Liver (tissue), 9 donors: Measurements from ENCODE around the gene TMEM50A. TPM values are rescaled to one million over a fixed set of nuclear protein-coding genes. Genes with fewer than 3 reads are reported as not detected.
"Not testable (repeated sequence)": the region's sequence is repeated elsewhere in the genome, so short reads cannot be mapped to it uniquely, and the experiment has no call there.

Source experiments
- DNase-seq: peaks from one replicate; pipeline ENCODE4 v3.0.0-alpha.2; 2017; ENCODE audit warnings: low spot score
- H3K27ac ChIP-seq, 2 donors: one replicate each; pipeline ENCODE4 v1.7.0; 2013; ENCODE audit warnings: inconsistent platforms in 2 of 2, low read length in 2 of 2, control low read depth in 1 of 2, low read depth in 1 of 2, mild to moderate bottlenecking in 1 of 2
- H3K27me3 ChIP-seq, 4 donors: one replicate each; pipeline versions ENCODE4 v1.6.1 to v1.7.0; 2013; ENCODE audit warnings: low read length in 3 of 4, inconsistent platforms in 1 of 4, mild to moderate bottlenecking in 1 of 4, moderate library complexity in 1 of 4; ENCODE audit not compliant: control insufficient read depth in 4 of 4, insufficient read depth in 4 of 4
- H3K36me3 ChIP-seq, 4 donors: one replicate each; pipeline versions ENCODE4 v1.6.1 to v1.7.0; 2013; ENCODE audit warnings: low read length in 3 of 4, mild to moderate bottlenecking in 3 of 4, low read depth in 1 of 4, moderate library complexity in 1 of 4; ENCODE audit not compliant: control insufficient read depth in 4 of 4, insufficient read depth in 3 of 4
- H3K4me1 ChIP-seq, 4 donors: one replicate each; pipeline versions ENCODE4 v1.6.1 to v1.7.0; 2013; ENCODE audit warnings: low read length in 3 of 4, mild to moderate bottlenecking in 3 of 4, moderate library complexity in 1 of 4; ENCODE audit not compliant: control insufficient read depth in 4 of 4, insufficient read depth in 4 of 4
- H3K4me3 ChIP-seq, 3 donors: one replicate each; pipeline versions ENCODE4 v1.6.1 to v1.7.0; 2013; ENCODE audit warnings: low read length in 3 of 3, control low read depth in 1 of 3, low read depth in 1 of 3, mild to moderate bottlenecking in 1 of 3
- H3K9ac ChIP-seq, 2 donors: one replicate each; pipeline ENCODE4 v1.7.0; 2013; ENCODE audit warnings: low read length in 2 of 2, mild to moderate bottlenecking in 2 of 2, moderate library complexity in 2 of 2, control low read depth in 1 of 2, low read depth in 1 of 2
- H3K9me3 ChIP-seq, 4 donors: one replicate each; pipeline versions ENCODE4 v1.6.1 to v1.7.0; 2013; ENCODE audit warnings: low read length in 3 of 4; ENCODE audit not compliant: control insufficient read depth in 4 of 4
- EGR1 ChIP-seq, 2 donors: IDR thresholded peaks; 2 replicates each; pipeline ENCODE4 v1.6.1; 2016 to 2018; ENCODE audit warnings: antibody characterized with exemption in 2 of 2, low read depth in 2 of 2
- FOXA1 ChIP-seq: IDR thresholded peaks from 2 replicates; pipeline ENCODE4 v1.6.1; 2016; ENCODE audit warnings: antibody characterized with exemption
- FOXA2 ChIP-seq: IDR thresholded peaks from 2 replicates; pipeline ENCODE4 v1.6.1; 2016; ENCODE audit warnings: antibody characterized with exemption
- GABPA ChIP-seq, 2 donors: IDR thresholded peaks in 1 of 2; conservative IDR thresholded peaks in 1 of 2; 2 replicates each; pipeline ENCODE4 v1.6.1; 2016; ENCODE audit warnings: antibody characterized with exemption in 2 of 2, mild to moderate bottlenecking in 1 of 2, moderate library complexity in 1 of 2
- HNF4A ChIP-seq, 2 donors: conservative IDR thresholded peaks; 2 replicates each; pipeline ENCODE4 v1.6.1; 2016; ENCODE audit warnings: antibody characterized with exemption in 2 of 2, mild to moderate bottlenecking in 2 of 2
- HNF4G ChIP-seq: IDR thresholded peaks from 2 replicates; pipeline ENCODE4 v1.6.1; 2016; ENCODE audit warnings: antibody characterized with exemption
- JUND ChIP-seq, 2 donors: IDR thresholded peaks; 2 replicates each; pipeline ENCODE4 v1.6.1; 2016; ENCODE audit warnings: antibody characterized with exemption in 2 of 2
- NR2F2 ChIP-seq: IDR thresholded peaks from 2 replicates; pipeline ENCODE4 v1.6.1; 2016; ENCODE audit warnings: antibody characterized with exemption
- RAD21 ChIP-seq, 2 donors: IDR thresholded peaks; 2 replicates each; pipeline ENCODE4 v1.6.1; 2016; ENCODE audit warnings: antibody characterized with exemption in 2 of 2, mild to moderate bottlenecking in 2 of 2
- RXRA ChIP-seq, 2 donors: IDR thresholded peaks; 2 replicates each; pipeline ENCODE4 v1.6.1; 2017 to 2018; ENCODE audit warnings: antibody characterized with exemption in 2 of 2, mild to moderate bottlenecking in 1 of 2
- SP1 ChIP-seq: IDR thresholded peaks from 2 replicates; pipeline ENCODE4 v1.6.1; 2018; ENCODE audit warnings: antibody characterized with exemption, mild to moderate bottlenecking
- TAF1 ChIP-seq: conservative IDR thresholded peaks from 2 replicates; pipeline ENCODE4 v1.6.1; 2016; ENCODE audit warnings: antibody characterized with exemption, mild to moderate bottlenecking
- YY1 ChIP-seq: IDR thresholded peaks from 2 replicates; pipeline ENCODE4 v1.6.1; 2016; ENCODE audit warnings: antibody characterized with exemption, mild to moderate bottlenecking
- WGBS: extraction: QIAGEN DNeasy Blood & Tissue Kit; methylation state at CpG from one replicate; pipeline ENCODE4 v1.1.7; 2013; 5-methylcytosine and 5-hydroxymethylcytosine counted together
- polyA plus RNA-seq, 2 donors: library from polyadenylated mRNA; stranded (reverse) in 1 of 2; unstranded in 1 of 2; fragments of 200-250 nt in 1 of 2; fragments of >200 nt in 1 of 2; fragmentation: Nextera tagmentation in 1 of 2; extraction: Ambion mirVana in 1 of 2; gene quantifications; one replicate each; pipeline versions ENCODE4 v1.2.1 to v1.2.3, GENCODE V29; 2013 to 2015
- total RNA-seq, 2 donors: library from RNA; depleted of rRNA; stranded (reverse); fragments of >200 nt; gene quantifications; one replicate each; pipeline ENCODE4 v1.2.3, GENCODE V29; 2014
- TF ChIP-seq, protein P1 (sequence below): fragments of 150-350 bp; IDR thresholded peaks from 2 replicates; pipeline ENCODE4 v1.5.1; 2017; ENCODE audit warnings: improper control_type of control experiment, low read depth, low read length; ENCODE audit not compliant: missing input control
- TF ChIP-seq, protein P2 (sequence below): IDR thresholded peaks from 2 replicates; pipeline ENCODE4 v1.6.1; 2016; ENCODE audit warnings: antibody characterized with exemption, mild to moderate bottlenecking
- TF ChIP-seq, protein P3 (sequence below): IDR thresholded peaks from 2 replicates; pipeline ENCODE4 v1.6.1; 2016; ENCODE audit warnings: antibody characterized with exemption
- TF ChIP-seq, protein P4 (sequence below): IDR thresholded peaks from 2 replicates; pipeline ENCODE4 v1.6.1; 2016; ENCODE audit warnings: antibody characterized with exemption
- TF ChIP-seq, protein P5 (sequence below): IDR thresholded peaks from 2 replicates; pipeline ENCODE4 v1.6.1; 2016; ENCODE audit warnings: antibody characterized with exemption
- donor health status: healthy.
- donor health status: healthy.
- donor health status: healthy.
- donor health status: healthy.
- donor health status: healthy.

TMEM50A gene
- total and polyA plus RNA-seq, 4 donors: 22.4 to 64.2 (median 38.1) TPM

DNA sequence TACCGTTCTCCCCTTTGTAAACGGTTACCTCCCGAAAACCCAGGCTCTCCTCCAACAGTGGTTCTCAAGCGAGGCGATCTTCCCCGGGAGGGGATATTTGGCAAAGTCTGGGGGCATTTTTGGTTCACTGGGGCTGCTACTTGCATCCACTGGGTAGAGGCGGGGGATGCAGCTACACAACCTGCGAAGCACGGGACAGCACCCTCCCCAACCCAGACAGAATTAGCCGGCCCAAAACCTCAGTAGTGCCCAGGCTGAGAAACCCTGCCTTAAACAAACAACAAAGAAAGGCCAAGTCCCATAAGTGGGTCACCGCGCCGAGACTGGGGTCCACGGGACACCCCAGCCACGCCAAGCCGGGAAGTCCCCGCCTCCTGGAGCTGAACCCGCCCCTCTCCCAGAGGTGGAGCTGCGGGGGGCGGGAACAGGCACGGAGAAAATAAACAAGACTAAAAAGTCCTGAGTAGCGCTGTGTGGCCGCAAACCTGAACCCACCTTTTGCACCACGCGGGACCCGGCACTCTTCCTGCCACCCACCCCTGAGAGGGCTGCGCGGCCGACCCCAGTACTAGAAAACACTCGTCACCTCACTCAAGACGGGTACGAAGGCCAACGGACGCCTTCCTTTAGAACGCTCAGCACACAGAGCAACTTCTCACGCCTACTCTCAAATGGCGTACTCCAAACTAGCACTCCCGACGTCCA is 499 bp upstream of the TMEM50A start:
- Histone ChIP-seq H3K27ac (peak overlapping the region; percentile 94 to 96), H3K9ac (peak overlapping the region in 1 of 2 donors; percentile 53), H3K4me1 (peaks cover 3 to 12% (median 8%) of the 10 kb centered on the region in 4 donors), H3K4me3 (peak overlapping the region in 2 of 3 donors; percentile 82 to 99)
- WGBS: under 1% methylated on average over 24 of the region's 39 CpGs
- H3K36me3 ChIP-seq, H3K9me3 ChIP-seq, H3K27me3 ChIP-seq: not testable (repeated sequence)
- peak in 1 of 2 donors; percentile 3 for TF ChIP-seq GABPA (IDR thresholded peaks at IDR 0.05 in 1 of 2, conservative IDR thresholded peaks at IDR 0.05 in 1 of 2)
- peak; percentile 38 for DNase-seq

DNA sequence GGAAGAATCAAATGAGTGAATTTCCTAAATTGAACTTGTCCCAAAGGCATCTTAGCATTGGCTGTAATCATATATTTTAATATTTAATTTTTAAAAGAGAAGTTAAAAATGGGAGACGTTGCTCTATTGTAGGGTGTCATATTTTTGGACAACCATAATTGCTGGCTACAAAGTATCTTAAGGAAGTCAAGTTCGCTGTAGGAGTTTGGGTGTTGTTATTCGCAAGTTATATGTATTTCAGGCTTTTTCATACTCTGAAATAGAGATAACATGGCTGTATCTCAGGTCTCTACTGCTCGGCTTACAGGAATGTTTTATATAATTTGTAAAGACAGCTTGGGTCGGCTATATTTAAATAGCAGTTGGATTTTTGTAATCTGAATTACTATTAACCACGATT is 852 bp downstream of the TMEM50A start:
- Histone ChIP-seq H3K9me3 (no peaks in the 10 kb centered on the region), H3K27ac (peak overlapping the region; percentile 94 to 96), H3K36me3 (peaks cover 0 to 8% (median 3%) of the 10 kb centered on the region in 4 donors), H3K9ac (peak overlapping the region; percentile 38 to 89), H3K4me1 (peaks cover 3 to 12% (median 8%) of the 10 kb centered on the region in 4 donors), H3K4me3 (peak overlapping the region; percentile 82 to 99 (median 90)), H3K27me3 (no peaks in the 10 kb centered on the region)
- no peak for DNase-seq
- TF ChIP-seq FOXA2: no peak
- TF ChIP-seq HNF4G: no peak
- TF ChIP-seq, protein P1, sequence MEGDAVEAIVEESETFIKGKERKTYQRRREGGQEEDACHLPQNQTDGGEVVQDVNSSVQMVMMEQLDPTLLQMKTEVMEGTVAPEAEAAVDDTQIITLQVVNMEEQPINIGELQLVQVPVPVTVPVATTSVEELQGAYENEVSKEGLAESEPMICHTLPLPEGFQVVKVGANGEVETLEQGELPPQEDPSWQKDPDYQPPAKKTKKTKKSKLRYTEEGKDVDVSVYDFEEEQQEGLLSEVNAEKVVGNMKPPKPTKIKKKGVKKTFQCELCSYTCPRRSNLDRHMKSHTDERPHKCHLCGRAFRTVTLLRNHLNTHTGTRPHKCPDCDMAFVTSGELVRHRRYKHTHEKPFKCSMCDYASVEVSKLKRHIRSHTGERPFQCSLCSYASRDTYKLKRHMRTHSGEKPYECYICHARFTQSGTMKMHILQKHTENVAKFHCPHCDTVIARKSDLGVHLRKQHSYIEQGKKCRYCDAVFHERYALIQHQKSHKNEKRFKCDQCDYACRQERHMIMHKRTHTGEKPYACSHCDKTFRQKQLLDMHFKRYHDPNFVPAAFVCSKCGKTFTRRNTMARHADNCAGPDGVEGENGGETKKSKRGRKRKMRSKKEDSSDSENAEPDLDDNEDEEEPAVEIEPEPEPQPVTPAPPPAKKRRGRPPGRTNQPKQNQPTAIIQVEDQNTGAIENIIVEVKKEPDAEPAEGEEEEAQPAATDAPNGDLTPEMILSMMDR: no peak
- TF ChIP-seq, protein P2, sequence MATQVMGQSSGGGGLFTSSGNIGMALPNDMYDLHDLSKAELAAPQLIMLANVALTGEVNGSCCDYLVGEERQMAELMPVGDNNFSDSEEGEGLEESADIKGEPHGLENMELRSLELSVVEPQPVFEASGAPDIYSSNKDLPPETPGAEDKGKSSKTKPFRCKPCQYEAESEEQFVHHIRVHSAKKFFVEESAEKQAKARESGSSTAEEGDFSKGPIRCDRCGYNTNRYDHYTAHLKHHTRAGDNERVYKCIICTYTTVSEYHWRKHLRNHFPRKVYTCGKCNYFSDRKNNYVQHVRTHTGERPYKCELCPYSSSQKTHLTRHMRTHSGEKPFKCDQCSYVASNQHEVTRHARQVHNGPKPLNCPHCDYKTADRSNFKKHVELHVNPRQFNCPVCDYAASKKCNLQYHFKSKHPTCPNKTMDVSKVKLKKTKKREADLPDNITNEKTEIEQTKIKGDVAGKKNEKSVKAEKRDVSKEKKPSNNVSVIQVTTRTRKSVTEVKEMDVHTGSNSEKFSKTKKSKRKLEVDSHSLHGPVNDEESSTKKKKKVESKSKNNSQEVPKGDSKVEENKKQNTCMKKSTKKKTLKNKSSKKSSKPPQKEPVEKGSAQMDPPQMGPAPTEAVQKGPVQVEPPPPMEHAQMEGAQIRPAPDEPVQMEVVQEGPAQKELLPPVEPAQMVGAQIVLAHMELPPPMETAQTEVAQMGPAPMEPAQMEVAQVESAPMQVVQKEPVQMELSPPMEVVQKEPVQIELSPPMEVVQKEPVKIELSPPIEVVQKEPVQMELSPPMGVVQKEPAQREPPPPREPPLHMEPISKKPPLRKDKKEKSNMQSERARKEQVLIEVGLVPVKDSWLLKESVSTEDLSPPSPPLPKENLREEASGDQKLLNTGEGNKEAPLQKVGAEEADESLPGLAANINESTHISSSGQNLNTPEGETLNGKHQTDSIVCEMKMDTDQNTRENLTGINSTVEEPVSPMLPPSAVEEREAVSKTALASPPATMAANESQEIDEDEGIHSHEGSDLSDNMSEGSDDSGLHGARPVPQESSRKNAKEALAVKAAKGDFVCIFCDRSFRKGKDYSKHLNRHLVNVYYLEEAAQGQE: no peak
- no peak for TF ChIP-seq RAD21 (IDR thresholded peaks at IDR 0.05)
- TF ChIP-seq SP1: no peak
- TF ChIP-seq NR2F2: no peak
- no peak for TF ChIP-seq YY1
- no peak for TF ChIP-seq GABPA (IDR thresholded peaks at IDR 0.05 in 1 of 2, conservative IDR thresholded peaks at IDR 0.05 in 1 of 2)
- TF ChIP-seq RXRA (IDR thresholded peaks at IDR 0.05): no peak
- no peak for TF ChIP-seq FOXA1
- no peak for TF ChIP-seq JUND (IDR thresholded peaks at IDR 0.05)
- no peak for TF ChIP-seq EGR1 (IDR thresholded peaks at IDR 0.05; ENCODE audit: low read depth in 2 of 2)
- TF ChIP-seq TAF1: no peak
- no peak for TF ChIP-seq HNF4A (conservative IDR thresholded peaks at IDR 0.05)
- TF ChIP-seq, protein P3, sequence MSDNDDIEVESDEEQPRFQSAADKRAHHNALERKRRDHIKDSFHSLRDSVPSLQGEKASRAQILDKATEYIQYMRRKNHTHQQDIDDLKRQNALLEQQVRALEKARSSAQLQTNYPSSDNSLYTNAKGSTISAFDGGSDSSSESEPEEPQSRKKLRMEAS: no peak
- TF ChIP-seq, protein P4, sequence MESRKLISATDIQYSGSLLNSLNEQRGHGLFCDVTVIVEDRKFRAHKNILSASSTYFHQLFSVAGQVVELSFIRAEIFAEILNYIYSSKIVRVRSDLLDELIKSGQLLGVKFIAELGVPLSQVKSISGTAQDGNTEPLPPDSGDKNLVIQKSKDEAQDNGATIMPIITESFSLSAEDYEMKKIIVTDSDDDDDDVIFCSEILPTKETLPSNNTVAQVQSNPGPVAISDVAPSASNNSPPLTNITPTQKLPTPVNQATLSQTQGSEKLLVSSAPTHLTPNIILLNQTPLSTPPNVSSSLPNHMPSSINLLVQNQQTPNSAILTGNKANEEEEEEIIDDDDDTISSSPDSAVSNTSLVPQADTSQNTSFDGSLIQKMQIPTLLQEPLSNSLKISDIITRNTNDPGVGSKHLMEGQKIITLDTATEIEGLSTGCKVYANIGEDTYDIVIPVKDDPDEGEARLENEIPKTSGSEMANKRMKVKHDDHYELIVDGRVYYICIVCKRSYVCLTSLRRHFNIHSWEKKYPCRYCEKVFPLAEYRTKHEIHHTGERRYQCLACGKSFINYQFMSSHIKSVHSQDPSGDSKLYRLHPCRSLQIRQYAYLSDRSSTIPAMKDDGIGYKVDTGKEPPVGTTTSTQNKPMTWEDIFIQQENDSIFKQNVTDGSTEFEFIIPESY: no peak
- TF ChIP-seq, protein P5, sequence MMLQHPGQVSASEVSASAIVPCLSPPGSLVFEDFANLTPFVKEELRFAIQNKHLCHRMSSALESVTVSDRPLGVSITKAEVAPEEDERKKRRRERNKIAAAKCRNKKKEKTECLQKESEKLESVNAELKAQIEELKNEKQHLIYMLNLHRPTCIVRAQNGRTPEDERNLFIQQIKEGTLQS: no peak
- WGBS: under 1% methylated on average over 6 of the region's 6 CpGs
